HG03097 (cell line): Measurements from ENCODE around the gene UVSSA.
"Not testable (repeated sequence)": the region's sequence is repeated elsewhere in the genome, so short reads cannot be mapped to it uniquely, and the experiment has no call there.

Experiments
- ATAC-seq: cut with Tn5 transposase; IDR thresholded peaks from one replicate; pipeline ENCODE4 v1.9.1; 2021; ENCODE audit not compliant: unreplicated experiment, low FRiP score

Gene UVSSA

GRCh38 chr4:1360423-1361283, 13.6 kb downstream of the UVSSA start:
- no peak for ATAC-seq

GRCh38 chr4:1361431-1361830, 14.4 kb downstream of the UVSSA start:
- no peak for ATAC-seq

GRCh38 chr4:1362046-1362445, 15.0 kb downstream of the UVSSA start:
- ATAC-seq, result no peak

GRCh38 chr4:1362521-1362920, 15.5 kb downstream of the UVSSA start:
- ATAC-seq, result no peak

- no peak for ATAC-seq
Observed at GRCh38 chr4:1363513-1363912, 16.5 kb downstream of the UVSSA start.

GRCh38 chr4:1364217-1364616, 17.2 kb downstream of the UVSSA start:
- ATAC-seq, result no peak

- ATAC-seq, result no peak
Observed at GRCh38 chr4:1364748-1365147, 17.7 kb downstream of the UVSSA start.

- ATAC-seq, result no peak
Observed at GRCh38 chr4:1365271-1366178, 18.5 kb downstream of the UVSSA start.

- no peak for ATAC-seq
Observed at GRCh38 chr4:1366371-1367229, 19.6 kb downstream of the UVSSA start.

GRCh38 chr4:1367230-1367935, 20.4 kb downstream of the UVSSA start:
- no peak for ATAC-seq

GRCh38 chr4:1367936-1368289, 20.9 kb downstream of the UVSSA start:
- ATAC-seq, result no peak

GRCh38 chr4:1368421-1369090, 21.5 kb downstream of the UVSSA start:
- no peak for ATAC-seq

- ATAC-seq, result no peak
Observed at GRCh38 chr4:1369091-1369450, 22.1 kb downstream of the UVSSA start.

GRCh38 chr4:1369479-1370079, 22.6 kb downstream of the UVSSA start:
- no peak for ATAC-seq

- ATAC-seq, result no peak
Observed at GRCh38 chr4:1370321-1371124, 23.5 kb downstream of the UVSSA start.

- ATAC-seq, result no peak
Observed at GRCh38 chr4:1371176-1372165, 24.5 kb downstream of the UVSSA start.

- not testable (repeated sequence) for ATAC-seq
Observed at GRCh38 chr4:1372576-1372975, 25.6 kb downstream of the UVSSA start.
